Natural killer cell treated with Interleukin-12 subunit alpha and Interleukin-12 subunit beta and Interleukin-15 and Interleukin-18, amount 100 ng/mL, for 72 hours (primary cell): ENCODE measurements around the gene GMEB1. TPM values are rescaled to one million over a fixed set of nuclear protein-coding genes. Genes with fewer than 3 reads are reported as not detected.
"Not testable (repeated sequence)": the region's sequence is repeated elsewhere in the genome, so short reads cannot be mapped to it uniquely, and the experiment has no call there.

Experiments
- ATAC-seq, 2 donors: fragments of 150-1000 bp; cut with Tn5 transposase in 1 of 2; sonication (Bioruptor Pico), chemical (Tn5 transposase) in 1 of 2; 2 replicates each; pipeline ENCODE4 v1.10.0; 2021
- DNase-seq: peaks from one replicate; pipeline ENCODE4 v3.0.0; 2022; ENCODE audit warnings: low spot score
- H3K27ac Mint-ChIP-seq, 2 donors: 1 replicate in 1 of 2; 2 replicates in 1 of 2; pipeline ENCODE4 v1.8.0; 2022; ENCODE audit warnings: mixed read lengths in 2 of 2, mild to moderate bottlenecking in 1 of 2, moderate library complexity in 1 of 2
- H3K27me3 Mint-ChIP-seq, 2 donors: 1 replicate in 1 of 2; 2 replicates in 1 of 2; pipeline ENCODE4 v1.8.0; 2022; ENCODE audit warnings: mixed read lengths in 2 of 2
- H3K36me3 Mint-ChIP-seq: one replicate; pipeline ENCODE4 v1.8.0; 2022; ENCODE audit warnings: mixed read lengths
- H3K4me1 Mint-ChIP-seq, 2 donors: 1 replicate in 1 of 2; 2 replicates in 1 of 2; pipeline ENCODE4 v1.8.0; 2022; ENCODE audit warnings: low read depth in 2 of 2, mixed read lengths in 2 of 2, mild to moderate bottlenecking in 1 of 2
- H3K4me3 Mint-ChIP-seq: one replicate; pipeline ENCODE4 v1.8.0; 2022; ENCODE audit warnings: mixed read lengths
- H3K9me3 Mint-ChIP-seq: 2 replicates; pipeline ENCODE4 v1.8.0; 2022; ENCODE audit warnings: mixed read lengths
- total RNA-seq, 2 donors: library from RNA; stranded (reverse); gene quantifications; one replicate each; pipeline ENCODE4 v1.2.3, GENCODE V29; 2022

GMEB1 gene
- total RNA-seq = 10 to 100 TPM; 29.5 to 38.9 TPM

GRCh38 chr1:28668191-28668955 lies at the start of gene GMEB1:
Gene GMEB1, plus strand, starts transcription at chr1:28668784. Its CDS starts 14,829 bp downstream, at chr1:28683613.
- ATAC-seq = peak; percentile 89 to 92
- no peaks in the 10 kb centered on the region for H3K9me3 Mint-ChIP-seq

DNA sequence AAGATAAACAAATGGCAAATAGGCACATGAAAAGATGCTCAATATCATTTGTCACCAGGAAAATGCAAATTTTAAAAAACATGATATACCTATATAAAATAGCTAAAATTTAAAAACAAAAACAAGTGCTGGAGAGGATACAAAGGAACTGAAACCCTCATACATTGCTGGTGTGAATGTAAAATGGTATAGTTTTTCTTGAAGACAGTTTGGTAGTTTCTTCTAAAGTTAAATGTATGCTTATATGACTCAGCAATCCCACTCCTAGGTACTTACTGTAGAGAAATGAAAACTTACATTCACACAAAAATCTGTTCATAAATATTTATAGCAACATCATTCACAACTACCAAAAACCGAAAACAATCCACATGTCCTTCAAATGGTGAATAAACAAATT lies 36.9 kb upstream of the GMEB1 start:
- Mint-ChIP-seq H3K27me3 (no peaks in the 10 kb centered on the region), H3K9me3 (no peaks in the 10 kb centered on the region), H3K27ac (no peak overlapping the region), H3K4me3 (no peak overlapping the region), H3K36me3 (no peaks in the 10 kb centered on the region), H3K4me1 (peaks cover 5 to 7% of the 10 kb centered on the region in 2 donors)
- ATAC-seq = no peak
- no peak for DNase-seq

More at GRCh38 chr1:28668191-28668955, at the start of gene GMEB1:
- peak within 1 kb of the TSS; percentile 94 for H3K4me3 Mint-ChIP-seq
- peak; percentile 94 for DNase-seq
- no peaks in the 10 kb centered on the region for H3K36me3 Mint-ChIP-seq
- H3K4me1 Mint-ChIP-seq = peaks cover 13 to 20% of the 10 kb centered on the region in 2 donors
- no peaks in the 10 kb centered on the region for H3K27me3 Mint-ChIP-seq
- H3K27ac Mint-ChIP-seq = peak within 1 kb of the TSS; percentile 92 to 99

DNA sequence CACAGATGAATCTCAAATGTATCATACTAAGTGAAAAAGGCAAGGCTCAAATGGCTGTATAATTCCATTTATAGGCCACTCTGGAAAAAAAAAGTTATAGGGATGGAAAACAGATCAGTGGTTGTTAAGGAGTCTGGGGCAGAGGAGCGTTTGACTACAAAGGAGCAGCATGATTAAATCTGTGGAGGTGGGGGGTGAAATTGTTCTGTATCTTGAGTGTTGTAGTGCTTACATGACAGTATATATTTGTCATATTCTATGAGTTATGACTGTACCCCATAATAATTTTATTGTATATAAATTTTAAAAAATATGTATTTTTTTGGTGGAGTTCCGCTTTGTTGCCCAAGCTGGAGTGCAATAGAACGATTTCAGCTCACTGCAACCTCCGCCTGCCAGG lies 36.0 kb upstream of the GMEB1 start:
- peaks cover 5 to 7% of the 10 kb centered on the region in 2 donors for H3K4me1 Mint-ChIP-seq
- H3K36me3 Mint-ChIP-seq = no peaks in the 10 kb centered on the region
- no peak overlapping the region for H3K27ac Mint-ChIP-seq
- H3K9me3 Mint-ChIP-seq = no peaks in the 10 kb centered on the region
- H3K4me3 Mint-ChIP-seq = no peak overlapping the region
- no peaks in the 10 kb centered on the region for H3K27me3 Mint-ChIP-seq
- DNase-seq (no peak), ATAC-seq (no peak)

GRCh38 chr1:28640766-28641165 lies 27.8 kb upstream of the GMEB1 start:
- no peak for DNase-seq
- Mint-ChIP-seq H3K4me3 (peak overlapping the region; percentile 100), H3K4me1 (peaks cover 31 to 32% of the 10 kb centered on the region in 2 donors), H3K9me3 (no peaks in the 10 kb centered on the region), H3K36me3 (peaks cover 10% of the 10 kb centered on the region), H3K27ac (peak overlapping the region; percentile 97 to 98), H3K27me3 (no peaks in the 10 kb centered on the region)
- no peak for ATAC-seq

- Mint-ChIP-seq H3K9me3 (no peaks in the 10 kb centered on the region), H3K4me3 (peak overlapping the region; percentile 100), H3K36me3 (peaks cover 10% of the 10 kb centered on the region), H3K27me3 (no peaks in the 10 kb centered on the region), H3K4me1 (peaks cover 31% of the 10 kb centered on the region in 2 donors), H3K27ac (peak overlapping the region; percentile 97 to 98)
- ATAC-seq = peak; percentile 9 to 44
- DNase-seq = no peak
Measured at GRCh38 chr1:28642056-28642846, 26.3 kb upstream of the GMEB1 start.

- H3K27me3 Mint-ChIP-seq = no peaks in the 10 kb centered on the region
- ATAC-seq (peak; percentile 94 to 95), DNase-seq (peak; percentile 91)
- H3K27ac Mint-ChIP-seq = peak within 1 kb of the TSS; percentile 97 to 98
- peak within 1 kb of the TSS; percentile 100 for H3K4me3 Mint-ChIP-seq
- H3K9me3 Mint-ChIP-seq = no peaks in the 10 kb centered on the region
- peaks cover 10% of the 10 kb centered on the region for H3K36me3 Mint-ChIP-seq
- peaks cover 35% of the 10 kb centered on the region in 2 donors for H3K4me1 Mint-ChIP-seq
Measured at GRCh38 chr1:28642847-28643635, 25.5 kb upstream of the GMEB1 start, which contains the start of gene TAF12. Gene TAF12, minus strand, starts transcription at chr1:28643067. Its CDS starts 20,986 bp downstream, at chr1:28622081.

- no peaks in the 10 kb centered on the region for H3K9me3 Mint-ChIP-seq
- H3K27me3 Mint-ChIP-seq = no peaks in the 10 kb centered on the region
- H3K4me3 Mint-ChIP-seq = peak overlapping the region; percentile 100
- peaks cover 10% of the 10 kb centered on the region for H3K36me3 Mint-ChIP-seq
- peaks cover 46% of the 10 kb centered on the region in 2 donors for H3K4me1 Mint-ChIP-seq
- ATAC-seq (no peak), DNase-seq (no peak)
- peak overlapping the region; percentile 97 to 98 for H3K27ac Mint-ChIP-seq
Measured at GRCh38 chr1:28644494-28644893, 24.1 kb upstream of the GMEB1 start.

DNA sequence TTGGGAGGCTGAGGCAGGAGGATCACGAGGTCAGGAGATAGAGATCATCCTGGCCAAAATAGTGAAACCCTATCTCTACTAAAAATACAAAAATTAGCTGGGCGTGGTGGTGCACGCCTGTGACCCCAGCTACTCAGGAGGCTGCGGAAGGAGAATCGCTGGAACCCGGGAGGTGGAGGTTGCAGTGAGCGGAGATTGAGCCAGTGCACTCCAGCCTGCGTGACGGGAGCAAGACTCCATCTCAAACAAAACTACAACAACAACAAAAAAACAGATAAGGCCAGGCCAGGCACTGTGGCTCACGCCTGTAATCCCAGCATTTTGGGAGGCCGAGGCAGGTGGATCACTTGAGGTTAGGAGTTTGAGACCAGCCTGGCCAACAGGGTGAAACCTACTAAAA lies 23.2 kb upstream of the GMEB1 start:
- Mint-ChIP-seq H3K4me1 (peaks cover 46% of the 10 kb centered on the region in 2 donors), H3K27ac (peak overlapping the region in 1 of 2 donors; percentile 68), H3K36me3 (peaks cover 10% of the 10 kb centered on the region)
- not testable (repeated sequence) for H3K9me3 Mint-ChIP-seq, ATAC-seq, DNase-seq, H3K4me3 Mint-ChIP-seq, H3K27me3 Mint-ChIP-seq

GRCh38 chr1:28646040-28646439 lies 22.5 kb upstream of the GMEB1 start:
- no peak for DNase-seq
- H3K9me3 Mint-ChIP-seq = no peaks in the 10 kb centered on the region
- H3K27me3 Mint-ChIP-seq = no peaks in the 10 kb centered on the region
- H3K27ac Mint-ChIP-seq = peak overlapping the region in 1 of 2 donors; percentile 68
- no peak for ATAC-seq
- H3K4me1 Mint-ChIP-seq = peaks cover 46% of the 10 kb centered on the region in 2 donors
- H3K4me3 Mint-ChIP-seq = no peak overlapping the region
- H3K36me3 Mint-ChIP-seq = peaks cover 10% of the 10 kb centered on the region

DNA sequence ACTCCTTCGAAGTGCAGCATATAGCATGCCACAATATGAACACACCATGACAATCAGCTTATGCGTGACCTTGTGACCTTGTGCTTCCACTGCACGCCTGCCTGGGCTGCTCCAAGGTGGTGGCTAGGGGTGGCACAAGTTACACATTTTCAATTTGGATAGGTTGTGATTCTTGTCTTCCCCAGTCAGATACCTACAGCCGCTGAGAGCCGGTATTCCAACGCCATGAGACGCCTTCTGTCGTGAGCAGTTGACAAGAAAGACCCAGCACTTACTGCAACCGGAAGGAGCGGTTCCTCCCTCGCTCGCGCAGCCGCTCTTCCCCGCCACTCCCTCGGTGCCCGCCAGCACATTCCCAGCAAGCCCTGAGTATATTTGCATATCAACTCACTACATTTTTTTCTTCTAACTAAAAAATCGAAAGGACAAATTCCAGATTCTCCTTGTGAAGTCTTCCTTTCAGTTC lies 20.5 kb upstream of the GMEB1 start:
- Mint-ChIP-seq H3K4me1 (peaks cover 32% of the 10 kb centered on the region in 2 donors), H3K9me3 (no peaks in the 10 kb centered on the region), H3K27me3 (no peaks in the 10 kb centered on the region), H3K36me3 (no peaks in the 10 kb centered on the region), H3K27ac (peak overlapping the region; percentile 99), H3K4me3 (peak overlapping the region; percentile 84)
- peak; percentile 93 for DNase-seq
- ATAC-seq = peak; percentile 78 to 81

DNA sequence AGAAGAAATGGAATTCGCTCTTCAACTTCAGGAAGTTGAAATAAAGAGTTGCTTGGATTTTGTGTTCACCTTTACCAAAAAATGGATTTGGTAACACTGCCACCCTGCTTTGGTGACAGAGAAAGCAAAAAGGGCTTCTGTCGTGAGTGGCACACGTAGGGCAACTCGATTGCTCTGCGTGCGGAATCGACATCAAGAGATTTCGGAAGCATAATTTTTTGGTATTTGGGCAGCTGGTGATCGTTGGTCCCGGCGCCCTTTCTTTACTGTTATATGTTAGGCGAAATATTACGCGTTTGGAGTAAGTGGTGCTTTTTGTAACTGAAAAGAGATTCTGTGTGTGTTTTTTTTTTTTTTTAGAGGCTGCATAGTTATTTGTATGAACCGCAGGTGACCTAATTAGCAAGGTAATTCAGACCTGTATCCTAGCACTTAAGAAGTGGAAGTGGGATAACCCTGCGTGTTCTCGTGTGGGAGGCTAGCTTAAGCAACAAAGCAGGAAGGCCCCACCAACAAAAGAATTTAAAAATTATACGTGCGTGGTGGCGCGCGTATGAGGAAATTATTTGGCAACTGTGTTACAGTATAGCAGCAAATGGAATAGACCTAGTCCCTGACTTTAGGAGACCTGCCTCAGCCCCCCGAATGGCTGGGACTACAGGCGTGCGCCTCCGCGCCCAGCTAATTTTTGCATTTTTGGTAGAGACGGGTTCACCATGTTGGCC lies 19.9 kb upstream of the GMEB1 start, which contains the start of gene RNU11:
Gene RNU11 (plus strand): TSS at position 127 of the 725 bp plus-strand sequence.
- peak within 1 kb of the TSS; percentile 84 for H3K4me3 Mint-ChIP-seq
- ATAC-seq (peak; percentile 87 to 88), DNase-seq (peak; percentile 92)
- no peaks in the 10 kb centered on the region for H3K9me3 Mint-ChIP-seq
- peaks cover 26% of the 10 kb centered on the region in 2 donors for H3K4me1 Mint-ChIP-seq
- H3K27me3 Mint-ChIP-seq = no peaks in the 10 kb centered on the region
- peak within 1 kb of the TSS; percentile 99 for H3K27ac Mint-ChIP-seq
- no peaks in the 10 kb centered on the region for H3K36me3 Mint-ChIP-seq

GRCh38 chr1:28653063-28653462 lies 15.5 kb upstream of the GMEB1 start:
- not testable (repeated sequence) for H3K36me3 Mint-ChIP-seq, H3K9me3 Mint-ChIP-seq, H3K4me3 Mint-ChIP-seq, H3K27me3 Mint-ChIP-seq, H3K27ac Mint-ChIP-seq, ATAC-seq, DNase-seq
- peaks cover 10% of the 10 kb centered on the region in 2 donors for H3K4me1 Mint-ChIP-seq
